Stimulated activated CD8-positive, alpha-beta memory T cell treated with anti-CD3 and anti-CD28 coated beads, Interleukin-4, amount 100 ng/mL, for 48 hours (primary cell): ENCODE results near the gene HOXA9.

Experiments
- DNase-seq: peaks from one replicate; pipeline ENCODE4 v3.0.0-alpha.2; 2020

The HOXA9 gene

DNA sequence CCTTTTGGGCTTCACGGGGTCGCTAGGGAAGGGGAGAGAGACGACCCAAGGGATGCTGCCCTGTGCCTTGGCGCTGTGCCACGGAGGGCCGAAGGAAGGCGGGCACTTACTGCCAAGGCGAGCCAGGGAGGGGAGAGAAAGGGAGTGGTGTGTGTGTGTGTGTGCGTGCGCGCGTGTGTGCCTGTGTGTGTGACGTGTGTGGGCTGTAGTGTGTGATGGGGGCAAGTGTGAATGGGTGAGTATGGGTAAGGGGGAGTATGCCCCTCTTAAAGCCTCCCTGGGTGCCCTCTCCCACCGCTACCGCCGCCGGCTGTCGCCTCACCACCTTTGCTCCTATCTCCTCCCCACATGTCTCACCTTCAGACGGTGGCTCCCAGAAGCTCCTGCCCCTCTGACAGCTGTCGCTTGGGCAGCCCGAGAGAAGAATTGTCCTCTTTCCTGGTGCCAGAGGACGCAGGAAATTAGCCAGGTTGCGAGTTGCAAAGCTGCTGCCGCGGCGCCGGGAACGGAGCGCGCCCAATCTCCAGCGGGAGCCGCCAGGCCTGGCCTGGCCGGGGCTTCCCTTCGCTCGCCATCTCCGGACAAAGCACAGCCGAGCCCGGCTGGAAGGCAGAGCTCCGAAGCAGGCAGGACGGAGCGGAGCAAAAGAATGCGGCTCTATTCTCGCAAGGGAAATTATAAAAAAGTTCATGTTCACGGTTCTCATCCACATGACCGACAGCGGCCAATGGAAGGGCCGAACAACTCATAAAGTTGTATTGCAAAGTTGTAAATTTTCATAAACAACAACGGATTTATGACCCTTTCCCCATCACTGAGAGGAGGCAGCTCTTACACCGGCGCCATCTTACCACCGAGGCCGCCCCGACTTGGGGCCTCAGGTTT, 13.2 kb downstream of the HOXA9 start, which contains the start of gene HOXA3:
Gene HOXA3 (minus strand): TSS at position 653 of the 885 bp plus-strand sequence. CDS start 41,943 bp downstream, outside the sequence.
- no peak for DNase-seq

DNA sequence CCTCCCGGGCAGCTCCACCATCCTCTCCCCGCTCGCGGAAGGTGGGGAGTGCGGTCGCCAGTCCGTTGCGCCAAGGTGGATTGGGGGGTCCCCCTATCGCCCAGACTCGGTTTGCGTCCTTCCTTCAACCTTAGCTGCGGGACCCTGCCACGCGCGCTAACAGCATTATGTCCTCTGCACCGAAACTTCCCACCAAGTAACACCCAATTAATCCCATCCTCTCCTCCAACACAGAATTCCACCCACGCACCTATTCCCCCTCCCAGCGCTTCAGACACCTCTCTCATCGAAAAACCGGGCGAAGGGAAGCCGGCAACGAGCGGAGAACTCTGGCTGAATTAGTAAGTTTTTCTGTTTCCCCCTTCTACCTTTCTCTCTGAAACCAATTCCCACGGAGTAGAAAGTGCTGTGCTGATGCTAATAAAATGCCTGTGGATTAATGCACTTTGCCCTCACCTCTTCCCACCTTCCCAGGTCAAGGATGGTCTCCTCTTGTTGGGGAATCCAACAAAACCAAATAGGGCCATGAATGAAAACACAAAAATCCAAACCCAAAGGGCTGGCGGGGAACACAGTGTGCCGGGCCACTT, 13.9 kb downstream of the HOXA9 start:
- no peak for DNase-seq

DNA sequence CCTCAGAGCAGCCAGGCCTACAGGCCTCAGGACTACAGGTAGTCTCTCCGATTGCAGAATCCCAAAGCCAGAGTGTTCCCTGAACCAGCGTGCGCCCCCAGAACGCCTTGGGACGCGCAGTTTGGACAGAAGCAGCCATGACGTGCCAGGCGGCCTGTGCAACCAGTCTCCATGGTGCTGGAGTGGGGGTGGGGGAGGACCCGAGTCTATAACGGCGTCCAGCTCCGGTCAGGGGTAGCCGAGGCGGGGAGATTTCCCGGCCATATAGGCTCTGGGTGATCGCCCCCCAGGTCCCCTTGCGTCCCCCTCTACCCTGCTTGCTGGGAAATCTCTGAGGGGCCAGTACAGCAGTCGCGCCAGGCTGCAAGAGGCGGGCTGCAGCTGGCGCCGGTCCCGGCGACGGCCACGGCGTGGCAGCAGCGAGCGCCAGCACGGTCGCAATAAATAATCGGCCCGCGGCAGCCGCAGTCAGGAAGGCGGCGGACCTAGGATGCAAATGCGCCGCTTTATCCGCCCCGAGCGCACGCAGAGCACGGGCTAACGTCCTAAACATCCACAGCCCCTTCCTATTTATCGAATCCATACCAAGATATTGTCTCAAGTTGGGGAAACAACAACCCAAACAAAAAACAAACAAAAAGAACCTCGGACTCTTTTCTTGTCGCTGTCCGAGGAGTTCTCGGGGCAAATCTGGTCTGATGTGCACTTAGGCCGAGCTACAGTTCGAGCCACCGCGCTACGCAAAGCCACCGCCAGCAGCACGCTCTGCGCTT, 14.6 kb downstream of the HOXA9 start:
- DNase-seq = peak; percentile 78

DNA sequence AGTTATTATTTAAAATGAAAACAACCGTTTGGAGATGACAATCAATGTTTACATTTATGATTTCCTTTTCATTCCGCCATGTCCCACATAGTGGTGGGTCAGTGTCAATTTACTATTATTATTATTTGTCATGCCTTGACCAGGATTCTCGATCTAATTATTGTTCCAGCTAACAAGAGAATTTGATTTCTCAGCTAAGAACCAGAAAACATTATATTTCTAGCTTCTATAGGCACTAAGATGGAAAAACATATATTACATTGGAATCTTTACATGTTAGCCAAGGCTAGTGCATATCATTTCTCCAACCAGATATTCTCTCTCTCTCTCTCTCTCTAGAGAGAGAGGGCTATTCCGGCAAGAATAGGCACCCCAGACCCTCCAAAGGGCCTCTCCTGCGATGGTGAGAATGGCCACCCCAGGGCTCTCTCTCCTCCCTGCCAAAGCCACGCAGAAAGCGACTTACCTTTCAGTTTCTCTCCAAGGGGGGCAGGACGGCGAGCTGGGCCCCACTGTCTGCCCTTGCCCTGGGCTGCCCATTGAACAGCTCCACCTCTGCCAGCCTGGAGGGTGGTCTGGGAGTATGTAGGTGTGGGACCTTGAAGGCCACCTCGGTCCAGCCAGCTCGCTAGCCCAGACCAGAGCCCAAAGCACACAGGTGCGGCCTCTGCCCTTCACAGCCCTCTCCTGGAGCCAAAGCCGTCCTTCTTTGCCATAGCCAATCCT, 15.3 kb downstream of the HOXA9 start:
- DNase-seq = no peak

DNA sequence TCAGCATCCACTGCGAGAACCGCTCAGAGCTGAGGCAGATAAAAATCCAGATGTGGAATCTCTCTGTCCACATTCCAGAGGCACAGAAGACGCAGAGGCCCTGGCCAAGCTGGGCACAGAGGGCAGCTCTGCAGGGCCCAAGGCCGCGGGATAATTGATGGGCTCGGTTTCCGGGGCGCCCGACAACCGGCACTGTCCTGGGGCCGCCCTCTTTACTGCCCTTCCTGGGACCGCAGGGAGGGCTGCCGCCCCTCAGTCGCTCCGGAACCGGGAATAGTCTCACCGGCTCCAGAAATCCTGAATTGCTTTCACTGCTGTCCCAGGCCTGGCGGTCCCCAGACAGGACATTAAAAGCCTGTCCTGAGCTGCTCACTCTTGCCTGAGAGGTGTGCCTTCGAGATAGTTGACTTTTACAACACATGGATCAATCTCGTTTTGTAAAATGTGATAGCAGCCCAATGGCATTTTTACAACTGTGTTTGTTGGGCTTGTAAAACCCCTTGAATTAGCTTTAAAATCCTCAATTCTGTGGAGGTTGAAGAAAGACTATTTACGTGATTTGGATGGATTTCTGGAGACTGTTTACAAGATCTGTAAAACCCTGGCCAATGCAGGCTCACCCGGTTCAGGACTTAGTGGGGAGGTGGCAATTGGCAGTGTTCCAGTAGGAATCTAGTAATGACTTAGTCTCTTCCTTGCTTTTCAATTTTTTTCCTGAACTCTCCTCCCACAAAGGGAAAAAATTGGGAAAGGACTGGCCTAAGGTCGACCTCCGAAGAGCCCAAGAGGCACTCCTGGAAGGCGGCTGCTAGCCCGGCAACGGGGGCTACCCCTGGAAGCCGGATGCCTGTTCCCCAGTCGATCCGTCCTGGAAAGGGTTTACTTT, 16.3 kb downstream of the HOXA9 start:
- no peak for DNase-seq

DNA sequence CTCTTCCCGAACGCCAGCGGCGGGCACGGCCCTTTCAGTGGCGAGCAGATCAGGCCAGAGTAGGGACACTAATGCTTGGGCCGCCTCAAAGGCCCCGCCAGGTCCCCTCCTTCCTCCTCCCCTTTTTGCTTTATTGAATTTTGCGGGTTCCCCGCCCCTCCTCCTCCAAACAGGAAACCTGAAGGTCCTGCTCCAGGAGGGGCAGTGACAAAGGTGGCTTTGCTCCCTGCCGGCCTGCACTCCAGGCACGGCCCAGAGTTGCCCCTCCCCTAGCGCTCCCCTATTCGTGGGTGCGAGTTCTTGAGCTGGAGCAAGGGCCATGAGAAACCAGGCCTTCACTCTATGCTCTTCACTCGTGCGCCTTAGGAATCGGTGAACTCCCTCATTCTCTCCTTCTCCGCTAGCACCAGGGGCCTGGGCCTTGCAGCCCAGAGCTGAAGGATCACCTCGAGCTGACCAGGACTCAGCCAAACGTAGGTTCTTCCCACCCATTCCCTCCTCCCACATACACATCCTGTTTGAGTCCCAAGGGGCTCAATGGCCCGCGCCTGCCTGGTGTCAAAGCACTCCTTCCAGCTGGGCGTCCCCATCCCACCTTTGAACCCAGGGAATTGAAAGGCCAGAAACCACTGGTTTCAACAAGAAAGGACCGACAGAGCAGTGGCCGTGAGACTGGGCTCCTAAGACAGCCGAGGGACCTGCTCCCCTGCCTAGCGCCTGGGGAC, 17.1 kb downstream of the HOXA9 start:
- no peak for DNase-seq

DNA sequence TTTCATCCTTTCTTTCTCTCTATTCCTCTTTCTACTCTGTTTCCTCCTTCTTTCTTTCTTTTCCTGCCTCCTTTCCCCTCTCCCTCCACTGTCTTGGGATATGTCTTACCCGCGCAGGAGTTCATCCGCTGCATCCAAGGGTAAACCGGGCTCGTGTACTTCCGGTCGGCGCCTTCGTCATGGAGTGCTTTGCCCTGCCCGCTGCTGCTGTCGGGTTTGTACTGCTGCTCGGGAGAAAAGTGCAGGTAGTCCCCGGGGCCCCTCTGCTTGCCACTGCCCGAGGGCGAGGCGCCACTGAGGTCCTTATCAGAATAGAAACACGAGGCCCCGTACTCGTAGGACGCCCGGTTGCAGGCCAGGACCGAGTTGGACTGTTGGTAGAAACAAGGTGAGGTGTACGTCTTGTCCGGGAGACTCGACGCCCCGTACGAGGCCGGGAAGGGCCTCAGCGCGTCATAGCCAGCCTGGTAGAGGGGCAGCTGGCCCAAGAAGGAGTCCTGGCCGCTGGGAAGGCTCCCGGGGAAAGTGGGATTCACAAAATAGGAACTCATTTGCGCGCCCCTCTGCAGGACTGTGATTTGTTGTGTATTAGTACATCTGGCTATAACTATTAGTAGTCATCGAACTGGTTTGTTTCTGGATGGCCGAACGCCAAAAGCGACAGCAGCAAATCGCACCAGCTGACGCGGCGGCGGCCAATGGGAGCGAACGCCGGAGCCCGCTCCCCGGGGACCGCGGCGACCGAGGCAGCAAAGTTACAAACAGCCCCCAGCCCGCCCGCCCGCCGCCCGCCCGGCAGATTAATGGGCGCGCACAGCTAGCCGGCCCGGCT, 17.9 kb downstream of the HOXA9 start, which contains the start of gene HOXA6:
Gene HOXA6 (minus strand): TSS at position 576 of the 832 bp plus-strand sequence. CDS start 25 bp downstream, at position 551.
- no peak for DNase-seq

DNA sequence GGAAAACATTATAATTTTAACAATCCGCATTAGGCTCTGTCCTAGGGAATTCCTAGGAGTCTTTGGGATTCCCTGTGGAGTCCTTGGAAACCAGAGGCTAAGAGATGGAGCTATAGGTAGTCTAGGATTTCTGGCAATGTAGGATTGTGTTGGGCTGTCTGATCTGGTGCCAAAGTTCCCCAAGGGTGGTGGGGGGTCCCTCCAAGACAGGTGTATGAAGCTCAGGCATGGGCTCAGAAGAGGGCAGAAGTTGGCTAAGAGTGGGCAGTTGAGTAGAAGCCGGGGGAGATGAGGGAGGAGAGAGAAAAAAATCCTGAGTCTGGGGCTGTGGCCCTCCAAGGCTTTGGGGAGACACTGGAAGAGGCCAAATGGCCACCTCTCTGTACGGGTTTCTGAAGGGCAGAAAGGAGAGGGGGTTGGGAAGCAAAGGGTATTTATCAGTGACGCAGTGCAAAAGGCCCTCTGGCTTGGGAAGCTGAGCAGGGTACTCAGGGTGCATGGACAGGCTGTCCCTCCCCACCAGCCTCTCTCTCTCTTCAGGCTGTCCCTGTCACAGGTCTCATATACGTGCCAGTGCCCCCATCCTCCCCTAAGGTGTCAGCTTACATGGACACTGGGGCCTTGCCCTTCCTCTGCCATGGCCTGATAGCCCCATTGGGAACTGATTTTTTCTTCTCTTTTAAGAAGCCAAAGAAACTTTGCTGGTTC, 18.7 kb downstream of the HOXA9 start:
- no peak for DNase-seq

DNA sequence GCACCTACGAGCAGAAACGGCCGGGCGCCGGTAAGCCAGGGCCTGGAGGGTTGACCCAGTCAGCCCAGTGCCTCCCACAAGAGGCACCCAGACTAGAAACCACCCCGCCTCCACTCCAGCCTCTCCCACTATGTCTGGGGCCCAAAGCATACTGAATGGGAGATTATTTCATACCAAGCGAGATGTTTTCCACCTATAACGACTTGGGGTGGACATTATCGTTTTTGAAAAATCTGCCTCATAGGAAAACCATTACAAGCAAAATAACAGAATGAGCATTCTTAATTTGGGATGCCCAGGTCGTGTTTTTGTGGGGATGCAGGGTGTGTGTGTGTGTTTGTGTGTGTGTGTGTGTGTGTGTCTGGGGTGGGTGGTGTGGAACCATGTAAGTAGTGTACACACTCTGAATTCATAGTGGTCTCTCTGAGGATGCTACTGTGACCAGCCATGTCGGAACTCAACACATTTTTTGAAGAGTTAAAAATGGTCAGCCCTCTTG, 19.4 kb downstream of the HOXA9 start:
- DNase-seq = no peak

DNA sequence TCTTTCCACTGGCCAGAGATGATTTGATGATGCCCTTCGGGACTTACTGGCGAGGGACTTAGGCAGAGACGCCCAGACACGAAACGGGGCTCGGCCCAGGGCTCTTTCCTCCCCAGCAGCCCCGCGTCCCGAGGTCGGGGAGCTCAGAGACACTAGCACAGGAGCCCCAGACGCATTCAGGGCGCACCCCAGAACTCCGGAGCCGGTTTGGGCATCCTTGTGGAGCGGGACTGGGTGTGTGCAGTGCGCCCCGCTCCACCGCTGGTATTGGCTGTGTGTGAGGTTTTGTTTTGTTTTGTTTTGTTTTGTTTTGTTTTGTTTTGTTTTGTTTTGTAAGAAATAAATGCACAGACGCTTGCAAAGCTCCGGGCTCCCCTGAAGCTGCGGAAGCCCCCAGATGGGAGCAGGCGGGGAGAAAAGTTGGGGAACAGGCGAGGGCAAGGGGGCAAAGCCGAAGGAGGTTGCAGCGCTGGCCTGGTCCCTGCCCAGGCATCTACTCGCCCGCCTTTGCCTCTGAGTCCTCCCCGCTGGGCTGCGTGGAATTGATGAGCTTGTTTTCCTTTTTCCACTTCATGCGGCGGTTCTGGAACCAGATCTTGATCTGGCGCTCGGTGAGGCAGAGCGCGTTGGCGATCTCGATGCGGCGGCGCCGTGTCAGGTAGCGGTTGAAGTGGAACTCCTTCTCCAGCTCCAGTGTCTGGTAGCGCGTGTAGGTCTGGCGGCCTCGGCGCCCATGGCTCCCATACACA, 20.0 kb downstream of the HOXA9 start:
- no peak for DNase-seq

DNA sequence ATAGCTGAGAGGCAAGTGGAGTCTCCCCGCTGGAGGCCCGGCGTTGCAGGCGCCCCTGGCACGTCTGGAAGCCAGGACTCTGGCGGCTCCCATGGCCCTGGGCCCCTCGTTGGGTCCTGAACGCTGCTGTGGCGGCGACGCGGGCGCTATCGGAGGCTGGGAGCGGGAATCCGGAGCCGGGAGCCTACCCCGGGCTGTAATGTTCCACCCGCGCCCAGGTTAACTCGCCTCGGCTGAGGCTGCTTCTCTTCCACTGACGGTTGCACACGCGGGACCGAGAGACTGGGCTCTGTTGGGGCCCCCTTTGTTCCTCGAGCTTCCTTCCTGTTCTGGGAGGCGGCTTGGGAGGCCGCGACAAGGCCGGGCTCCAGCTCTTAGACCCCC, 20.6 kb downstream of the HOXA9 start:
- no peak for DNase-seq

DNA sequence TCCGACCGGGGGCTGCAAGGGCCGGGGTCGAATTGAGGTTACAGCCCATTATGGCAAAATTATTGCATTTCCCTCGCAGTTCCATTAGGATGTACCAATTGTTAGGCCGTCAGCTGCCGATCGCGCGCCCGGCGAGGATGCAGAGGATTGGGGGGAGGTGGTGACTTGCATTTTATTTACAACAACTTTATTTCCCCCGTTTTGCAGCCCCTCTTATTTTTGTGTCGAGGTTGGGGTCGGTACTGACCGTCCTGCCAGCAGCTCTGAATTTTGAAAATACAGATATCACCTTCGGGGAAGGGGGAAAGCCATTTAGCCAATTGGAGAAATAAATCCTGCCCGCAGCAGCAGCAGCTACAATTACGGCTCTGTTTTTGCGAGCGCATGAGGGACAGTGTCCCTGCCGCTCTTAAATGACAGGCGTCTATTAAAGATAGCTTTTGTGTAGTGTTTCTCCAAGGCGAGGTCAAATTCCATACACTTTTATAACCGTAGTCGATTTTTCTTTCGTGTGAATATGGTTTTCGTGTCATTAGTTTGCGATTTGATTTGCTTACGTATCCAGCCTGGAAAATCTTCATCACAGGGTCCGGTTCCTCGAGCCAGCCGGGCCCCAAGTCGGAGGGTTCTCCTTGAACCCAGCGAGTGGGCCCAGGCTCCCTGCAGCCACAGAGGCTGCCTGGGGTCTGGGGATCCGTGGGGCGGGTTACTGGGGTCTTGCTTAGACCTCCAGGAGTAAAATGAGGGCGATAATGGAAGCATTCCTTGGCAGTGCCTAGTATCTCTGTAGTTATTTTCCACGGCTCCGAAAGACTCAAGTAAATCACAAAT, 21.2 kb downstream of the HOXA9 start:
- DNase-seq = no peak

DNA sequence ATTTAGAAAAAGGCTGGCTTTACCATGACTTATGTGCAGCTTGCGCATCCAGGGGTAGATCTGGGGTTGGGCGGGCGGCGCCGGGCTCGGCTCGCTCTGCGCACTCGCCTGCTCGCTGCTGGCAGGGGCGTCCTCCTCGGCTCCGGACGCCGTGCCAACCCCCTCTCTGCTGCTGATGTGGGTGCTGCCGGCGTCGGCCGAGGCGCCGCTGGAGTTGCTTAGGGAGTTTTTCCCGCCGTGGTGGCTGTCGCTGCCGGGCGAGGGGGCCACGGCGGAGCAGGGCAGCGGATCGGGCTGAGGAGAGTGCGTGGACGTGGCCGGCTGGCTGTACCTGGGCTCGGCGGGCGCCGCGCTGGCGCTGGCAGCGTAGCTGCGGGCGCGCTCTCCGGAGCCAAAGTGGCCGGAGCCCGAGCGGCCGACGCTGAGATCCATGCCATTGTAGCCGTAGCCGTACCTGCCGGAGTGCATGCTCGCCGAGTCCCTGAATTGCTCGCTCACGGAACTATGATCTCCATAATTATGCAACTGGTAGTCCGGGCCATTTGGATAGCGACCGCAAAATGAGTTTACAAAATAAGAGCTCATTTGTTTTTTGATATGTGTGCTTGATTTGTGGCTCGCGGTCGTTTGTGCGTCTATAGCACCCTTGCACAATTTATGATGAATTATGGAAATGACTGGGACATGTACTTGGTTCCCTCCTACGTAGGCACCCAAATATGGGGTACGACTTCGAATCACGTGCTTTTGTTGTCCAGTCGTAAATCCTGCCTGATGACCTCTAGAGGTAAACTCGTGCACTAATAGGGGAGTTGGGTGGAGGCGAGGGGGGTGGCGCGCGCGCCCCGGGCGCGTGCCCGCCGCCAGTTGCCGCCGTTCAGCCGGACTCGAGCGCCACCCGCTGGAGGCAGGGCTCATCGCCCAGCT, 22.1 kb downstream of the HOXA9 start, which contains the start of gene HOXA5:
Gene HOXA5 (minus strand): TSS at position 659 of the 927 bp plus-strand sequence. CDS start 74 bp downstream, at position 585.
- DNase-seq = no peak

DNA sequence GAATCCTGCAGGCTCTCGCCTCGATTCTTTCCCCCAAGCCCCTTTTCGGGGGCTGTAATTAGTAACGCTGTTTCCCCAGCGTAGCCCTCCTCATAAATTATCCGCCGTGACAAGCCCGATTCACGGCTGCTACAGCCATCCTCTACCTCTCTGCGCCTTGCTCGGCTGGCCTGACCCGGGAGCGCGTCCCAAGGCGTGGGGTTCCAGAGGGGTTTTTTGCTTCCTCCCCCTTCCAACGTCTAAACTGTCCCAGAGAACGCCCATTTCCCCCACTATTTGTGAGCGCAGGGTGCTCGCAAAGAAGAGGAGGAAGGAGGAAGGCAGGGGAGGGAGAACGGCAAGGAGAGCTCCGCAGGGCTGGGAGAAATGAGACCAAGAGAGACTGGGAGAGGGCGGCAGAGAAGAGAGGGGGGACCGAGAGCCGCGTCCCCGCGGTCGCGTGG, 22.7 kb downstream of the HOXA9 start:
- DNase-seq = no peak

DNA sequence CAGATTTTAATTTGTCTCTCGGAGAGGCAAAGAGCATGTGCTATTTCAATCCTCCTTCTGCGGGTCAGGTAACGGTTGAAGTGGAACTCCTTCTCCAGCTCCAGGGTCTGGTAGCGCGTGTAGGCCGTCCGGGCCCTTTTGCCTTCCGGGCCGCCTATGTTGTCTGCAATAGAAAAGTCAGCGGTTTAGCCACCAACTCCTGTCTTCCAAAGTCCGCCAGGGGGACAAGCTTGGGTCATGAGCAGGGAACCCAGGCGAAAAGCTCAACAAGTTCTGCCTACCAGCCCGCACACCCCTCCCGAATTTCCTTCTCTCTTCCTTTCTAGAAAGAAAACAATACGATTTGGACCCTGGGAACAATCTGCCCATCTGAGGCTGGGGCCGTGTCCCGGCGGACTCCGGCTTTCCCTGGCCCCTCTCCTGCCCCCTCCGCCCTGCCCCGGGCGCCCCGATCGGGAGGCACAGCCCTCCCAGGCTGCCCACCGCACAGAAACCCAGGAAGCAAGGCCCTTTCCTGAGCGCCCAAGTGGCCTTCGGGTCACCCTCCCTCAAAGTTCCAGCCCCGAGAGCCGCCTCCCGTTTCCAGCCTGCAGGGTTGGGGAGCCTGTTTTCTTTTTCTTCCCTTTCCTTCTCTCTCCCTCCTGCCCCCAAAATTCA, 23.3 kb downstream of the HOXA9 start:
- no peak for DNase-seq
